ENCODE results near the gene PSD.

The PSD gene

GRCh38 chr10:102393411-102394078 lies 25.0 kb downstream of the PSD start:
- no peak for DNase-seq (ENCODE audit: low read depth in 1 of 2, low spot score in 1 of 2)

DNA sequence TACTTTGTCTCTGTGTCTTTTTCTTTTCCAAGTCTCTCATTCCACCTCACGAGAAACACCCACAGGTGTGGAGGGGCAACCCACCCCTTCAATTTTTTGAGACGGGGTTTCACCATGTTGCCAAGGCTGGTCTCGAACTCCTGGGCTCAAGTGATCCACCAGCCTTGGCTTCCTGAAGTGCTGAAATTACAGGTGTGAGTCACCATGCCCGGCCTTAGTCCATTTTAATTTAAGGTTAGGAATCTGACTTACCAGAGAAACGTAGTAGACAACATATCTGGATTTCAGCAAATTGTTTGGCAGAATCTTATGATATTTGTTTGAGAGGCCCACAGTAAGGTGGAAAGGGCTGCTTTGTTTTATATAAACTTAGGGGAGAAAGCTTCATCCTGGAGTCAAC lies 26.3 kb downstream of the PSD start:
- DNase-seq (ENCODE audit: low read depth in 1 of 2, low spot score in 1 of 2) = no peak

GRCh38 chr10:102389894-102390293 lies 28.7 kb downstream of the PSD start:
- DNase-seq (ENCODE audit: low read depth in 1 of 2, low spot score in 1 of 2) = no peak

DNA sequence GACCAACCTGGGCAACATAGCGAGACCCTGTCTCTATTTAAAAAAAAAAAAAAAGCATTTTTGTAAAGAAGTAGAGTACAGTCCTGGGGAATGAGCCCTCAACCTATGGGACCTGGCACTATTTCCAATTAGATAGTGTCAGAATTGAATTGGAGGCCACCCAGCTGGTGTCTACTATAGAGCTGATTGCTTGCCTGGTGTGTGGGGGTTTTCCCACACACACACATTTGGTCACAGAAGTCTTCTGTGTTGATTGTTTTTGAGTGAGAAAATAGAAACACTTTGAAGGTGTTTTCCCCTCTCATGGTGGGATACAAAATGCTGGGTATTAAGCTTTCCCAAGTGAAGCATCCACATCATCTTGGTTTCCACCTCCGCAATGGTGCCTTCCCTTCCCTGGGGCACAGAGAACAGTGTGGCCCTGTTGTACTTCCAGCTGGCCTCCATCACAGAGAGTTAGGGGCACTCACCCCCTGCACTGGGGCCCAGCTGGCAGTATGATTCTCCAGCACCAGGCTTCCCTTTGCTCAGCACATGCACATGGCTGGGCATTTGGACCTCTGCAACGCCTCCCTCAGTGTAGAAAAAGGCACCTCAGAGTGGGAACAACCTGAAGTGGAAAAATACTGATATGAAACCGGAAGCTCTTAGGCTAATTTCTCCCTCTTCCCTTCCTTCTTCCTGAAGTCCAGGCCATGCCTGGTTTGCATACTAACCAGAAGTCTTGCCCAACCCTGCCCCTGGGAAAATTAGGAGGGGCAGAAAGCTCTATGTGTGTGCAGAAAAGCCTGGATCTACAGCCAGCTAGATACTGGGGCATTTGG lies 33.8 kb downstream of the PSD start:
- DNase-seq (ENCODE audit: low read depth in 1 of 2, low spot score in 1 of 2) = no peak

- no peak for DNase-seq (ENCODE audit: low read depth in 1 of 2, low spot score in 1 of 2)
Measured at GRCh38 chr10:102384053-102384452, 34.5 kb downstream of the PSD start.

- no peak for DNase-seq (ENCODE audit: low read depth in 1 of 2, low spot score in 1 of 2)
Measured at GRCh38 chr10:102382871-102383270, 35.7 kb downstream of the PSD start.

- no peak for DNase-seq (ENCODE audit: low read depth in 1 of 2, low spot score in 1 of 2)
Measured at GRCh38 chr10:102381983-102382382, 36.6 kb downstream of the PSD start.

DNA sequence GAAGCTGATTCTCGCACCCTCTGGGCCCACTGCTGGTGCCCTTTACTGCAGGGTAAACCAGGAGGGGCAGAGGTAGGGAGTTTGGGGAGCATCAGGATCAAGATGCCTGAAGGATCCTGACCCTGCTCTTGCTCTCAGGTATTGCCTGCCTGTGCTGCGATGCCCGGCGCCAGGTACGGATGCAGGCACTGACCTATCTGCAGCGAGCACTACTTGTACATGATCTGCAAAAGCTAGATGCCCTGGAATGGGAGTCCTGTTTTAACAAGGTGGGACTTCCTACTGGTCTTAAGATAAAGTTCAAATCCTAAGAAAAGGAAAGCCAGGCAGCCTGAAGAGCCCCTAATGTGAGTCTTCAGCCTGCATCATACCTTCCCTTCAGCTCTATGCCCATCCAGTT lies 39.2 kb downstream of the PSD start:
- no peak for DNase-seq (ENCODE audit: low read depth in 1 of 2, low spot score in 1 of 2)

GRCh38 chr10:102376901-102377300 lies 41.7 kb downstream of the PSD start:
- no peak for DNase-seq (ENCODE audit: low read depth in 1 of 2, low spot score in 1 of 2)

GRCh38 chr10:102375867-102376266 lies 42.7 kb downstream of the PSD start:
- DNase-seq (ENCODE audit: low read depth in 1 of 2, low spot score in 1 of 2) = no peak

DNA sequence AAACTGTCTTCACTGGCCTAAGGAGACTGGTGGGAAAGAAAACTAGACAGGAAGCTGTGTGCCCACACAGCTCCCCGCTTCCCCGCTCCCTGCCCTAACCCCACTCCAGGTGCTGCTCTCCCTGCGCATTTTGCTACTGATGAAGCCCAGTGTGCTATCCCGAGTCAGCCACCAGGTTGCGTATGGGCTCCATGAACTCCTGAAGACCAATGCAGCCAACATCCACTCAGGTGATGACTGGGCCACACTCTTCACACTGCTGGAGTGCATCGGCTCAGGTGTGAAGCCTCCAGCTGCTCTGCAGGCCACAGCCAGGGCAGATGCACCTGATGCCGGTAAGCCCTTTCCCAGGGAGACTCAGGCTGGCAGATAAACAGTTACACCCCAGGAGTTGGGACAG lies 43.3 kb downstream of the PSD start:
- DNase-seq (ENCODE audit: low read depth in 1 of 2, low spot score in 1 of 2) = no peak

DNA sequence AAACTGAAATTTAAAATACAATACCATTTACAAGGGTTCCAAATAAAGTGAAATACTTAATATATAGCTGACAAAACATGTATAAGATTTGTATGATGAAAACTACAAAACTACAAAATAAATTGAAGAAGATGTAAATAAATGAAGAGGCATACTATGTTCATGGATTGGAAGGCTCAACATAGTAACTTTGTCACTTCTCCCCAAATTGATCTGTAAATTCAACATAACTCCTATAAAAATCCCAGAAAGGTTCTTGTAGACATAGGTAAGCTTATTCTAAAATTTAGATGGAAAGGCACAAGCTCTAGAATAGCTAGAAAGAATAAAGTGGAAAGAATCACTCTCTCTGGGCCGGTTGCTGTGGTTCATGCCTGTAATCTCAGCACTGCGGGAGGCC lies 47.3 kb downstream of the PSD start:
- DNase-seq (ENCODE audit: low read depth in 1 of 2, low spot score in 1 of 2) = no peak

DNA sequence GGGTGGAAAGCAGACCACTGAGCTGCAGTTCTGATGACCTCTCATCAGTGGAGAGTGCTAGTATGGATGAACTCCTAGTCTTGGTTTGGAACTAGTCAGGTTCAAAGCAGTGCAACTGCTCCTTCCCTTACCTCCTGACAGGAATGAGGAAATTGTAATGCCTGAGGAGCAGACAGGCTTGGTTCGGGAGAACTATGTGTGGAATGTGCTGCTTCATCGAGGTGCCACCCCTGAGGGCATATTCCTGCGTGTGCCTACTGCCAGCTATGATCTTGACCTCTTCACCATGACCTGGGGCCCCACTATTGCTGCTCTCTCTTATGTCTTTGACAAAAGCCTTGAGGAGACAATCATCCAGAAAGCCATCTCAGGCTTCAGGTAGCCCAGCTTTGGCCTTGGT lies 50.5 kb downstream of the PSD start:
- no peak for DNase-seq (ENCODE audit: low read depth in 1 of 2, low spot score in 1 of 2)

- no peak for DNase-seq (ENCODE audit: low read depth in 1 of 2, low spot score in 1 of 2)
Measured at GRCh38 chr10:102367441-102367840, 51.1 kb downstream of the PSD start.

GRCh38 chr10:102358712-102359382 lies 59.7 kb downstream of the PSD start:
- DNase-seq (ENCODE audit: low read depth in 1 of 2, low spot score in 1 of 2) = no peak

DNA sequence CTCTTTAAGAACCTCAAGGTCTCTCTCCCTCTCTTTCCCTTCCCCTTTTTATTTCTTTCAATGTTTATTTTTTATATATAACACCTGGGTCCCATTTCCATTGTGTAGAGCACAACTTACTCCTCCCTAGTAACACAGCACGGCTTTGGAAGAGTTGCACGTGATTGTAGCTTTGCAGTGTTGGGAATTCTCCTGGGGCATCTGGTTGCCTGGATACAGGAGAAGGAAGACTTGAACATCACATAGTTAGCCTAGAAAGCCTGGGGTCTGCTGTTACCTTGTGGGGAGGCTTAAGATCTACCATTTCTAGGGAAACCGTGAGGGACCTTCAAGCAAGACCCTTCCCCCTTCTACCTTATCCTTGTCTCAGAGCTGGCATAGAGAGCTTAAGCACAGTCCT lies 64.1 kb downstream of the PSD start:
- no peak for DNase-seq (ENCODE audit: low read depth in 1 of 2, low spot score in 1 of 2)

All from stimulated activated CD4-positive, alpha-beta T cell treated with anti-CD3 and anti-CD28 coated beads, Interleukin-15, amount 100 ng/mL, for 1 hour (primary cell).